HepG2 (cell line): Measurements from ENCODE around the gene GSAP. TPM values are rescaled to one million over a fixed set of nuclear protein-coding genes. Genes with fewer than 3 reads are reported as not detected.
A peak's percentile ranks its signal among the peaks of the same experiment; 100 is the strongest.

Experiments
- DNMT3B ChIP-seq: conservative IDR thresholded peaks from 2 replicates; pipeline ENCODE4 v1.6.1; 2016; ENCODE audit warnings: missing biosample characterization, control low read depth
- ELF3 ChIP-seq: IDR thresholded peaks from 2 replicates; pipeline ENCODE4 v1.6.1; 2016; ENCODE audit warnings: missing genetic modification reagents, missing compliant biosample characterization
- ETV5 ChIP-seq: IDR thresholded peaks from 2 replicates; pipeline ENCODE4 v1.6.1; 2018; ENCODE audit warnings: missing biosample characterization, missing genetic modification reagents, inconsistent platforms, borderline replicate concordance
- IRF1 ChIP-seq: sonication (generic); formaldehyde crosslinking; IDR thresholded peaks from 2 replicates; pipeline ENCODE4 v1.4.0; 2020; ENCODE audit warnings: low read depth, mild to moderate bottlenecking, missing genetic modification reagents
- ISL2 ChIP-seq: sonication (generic); formaldehyde crosslinking; IDR thresholded peaks from 2 replicates; pipeline ENCODE4 v1.5.0; 2020; ENCODE audit warnings: missing genetic modification reagents
- MAFF ChIP-seq: IDR thresholded peaks from 2 replicates; pipeline ENCODE4 v1.6.1; 2011; ENCODE audit warnings: low read depth, low read length, improper control_type of control experiment
- MAFK ChIP-seq, 2 experiments: IDR thresholded peaks in 1 of 2; conservative IDR thresholded peaks in 1 of 2; 2 replicates each; pipeline ENCODE4 v1.6.1; 2011; ENCODE audit warnings: improper control_type of control experiment in 2 of 2, low read length in 2 of 2
- MXI1 ChIP-seq: IDR thresholded peaks from 3 replicates; pipeline ENCODE4 v1.6.1; 2012; ENCODE audit warnings: low read depth, low read length, inconsistent platforms, borderline replicate concordance
- NFIB ChIP-seq: sonication (generic); formaldehyde crosslinking; IDR thresholded peaks from 2 replicates; pipeline ENCODE4 v1.9.0; 2021; ENCODE audit warnings: missing genetic modification reagents, mild to moderate bottlenecking, borderline replicate concordance
- PPARG ChIP-seq: conservative IDR thresholded peaks from 2 replicates; pipeline ENCODE4 v1.6.1; 2016; ENCODE audit warnings: missing biosample characterization, missing genetic modification reagents
- PRPF4 ChIP-seq: fragments of 200-400 bp; formaldehyde crosslinking; IDR thresholded peaks from 2 replicates; pipeline ENCODE4 v1.6.1; 2016; ENCODE audit warnings: low read length, low read depth; ENCODE audit not compliant: poor library complexity, severe bottlenecking
- SIN3A ChIP-seq: IDR thresholded peaks from 2 replicates; pipeline ENCODE4 v1.6.1; 2011; ENCODE audit warnings: low read depth, mild to moderate bottlenecking, control low read depth, low read length, borderline replicate concordance
- SNAPC2 ChIP-seq: sonication (generic); formaldehyde crosslinking; IDR thresholded peaks from 2 replicates; pipeline ENCODE4 v1.8.1; 2022; ENCODE audit warnings: mild to moderate bottlenecking, missing genetic modification reagents
- TERF1 ChIP-seq: sonication (generic); formaldehyde crosslinking; IDR thresholded peaks from 2 replicates; pipeline ENCODE4 v1.8.0; 2022; ENCODE audit warnings: mild to moderate bottlenecking, missing genetic modification reagents, moderate library complexity
- ZFP36L2 ChIP-seq: sonication (generic); formaldehyde crosslinking; IDR thresholded peaks from 2 replicates; pipeline ENCODE4 v1.4.0; 2020; ENCODE audit warnings: missing genetic modification reagents
- ZNF18 ChIP-seq: sonication (generic); formaldehyde crosslinking; IDR thresholded peaks from 2 replicates; pipeline ENCODE4 v1.8.0; 2022; ENCODE audit warnings: mild to moderate bottlenecking, missing genetic modification reagents; ENCODE audit not compliant: insufficient replicate concordance
- ZNF225 ChIP-seq: sonication (generic); formaldehyde crosslinking; IDR thresholded peaks from 2 replicates; pipeline ENCODE4 v1.4.0; 2020; ENCODE audit warnings: mild to moderate bottlenecking, missing genetic modification reagents
- ZNF232 ChIP-seq: sonication (generic); formaldehyde crosslinking; IDR thresholded peaks from 2 replicates; pipeline ENCODE4 v1.4.0; 2020; ENCODE audit warnings: missing genetic modification reagents, borderline replicate concordance
- ZNF256 ChIP-seq: sonication (generic); formaldehyde crosslinking; conservative IDR thresholded peaks from 2 replicates; pipeline ENCODE4 v1.4.0; 2020; ENCODE audit warnings: missing genetic modification reagents
- ZNF441 ChIP-seq: sonication (generic); formaldehyde crosslinking; IDR thresholded peaks from 2 replicates; pipeline ENCODE4 v1.7.0; 2021; ENCODE audit warnings: missing genetic modification reagents, borderline replicate concordance
- ZNF615 ChIP-seq: sonication (generic); formaldehyde crosslinking; IDR thresholded peaks from 2 replicates; pipeline ENCODE4 v1.5.0; 2020; ENCODE audit warnings: mild to moderate bottlenecking, missing genetic modification reagents, borderline replicate concordance
- ZNF616 ChIP-seq: sonication (generic); formaldehyde crosslinking; IDR thresholded peaks from 2 replicates; pipeline ENCODE4 v1.5.0; 2020; ENCODE audit warnings: low read depth, mild to moderate bottlenecking, missing genetic modification reagents
- ZSCAN29 ChIP-seq: sonication (generic); formaldehyde crosslinking; conservative IDR thresholded peaks from 2 replicates; pipeline ENCODE4 v1.4.0; 2020; ENCODE audit warnings: mild to moderate bottlenecking, missing genetic modification reagents
- polyA plus RNA-seq, 8 experiments: library from polyadenylated mRNA; depleted of rRNA in 3 of 8; stranded (reverse) in 7 of 8; unstranded in 1 of 8; fragments of >200 nt; fragmentation: Illumina TruSeq in 4 of 8; extraction: Trizol in 4 of 8; gene quantifications; 2 replicates each; pipeline versions ENCODE4 v1.2.1 to v1.2.3, GENCODE V29; 2011 to 2016; ENCODE audit warnings: low read depth in 4 of 8, missing spikeins in 1 of 8, mixed read lengths in 1 of 8; ENCODE audit not compliant: insufficient read depth in 1 of 8
- total RNA-seq, 5 experiments: library from RNA; depleted of rRNA; stranded (reverse); fragments of >200 nt; fragmentation: Illumina TruSeq; extraction: Trizol; gene quantifications; 2 replicates each; pipeline ENCODE4 v1.2.3, GENCODE V29; 2016; ENCODE audit warnings: low read depth in 1 of 5

Gene GSAP
- total and polyA plus RNA-seq, 2 of the 13 experiments (the other 11 are each of a cell fraction or from before 2014, with no cell fraction given) = 34.6 to 40.6 TPM

GRCh38 chr7:77416621-77417371, 647 bp upstream of the GSAP start (continued):
- no peak for TF ChIP-seq MXI1
- no peak for TF ChIP-seq ZNF232 (CRISPR knock-in tag)
- no peak for TF ChIP-seq MAFK (conservative IDR thresholded peaks at IDR 0.05 in 1 of 2, IDR thresholded peaks at IDR 0.05 in 1 of 2; ENCODE audit: low read length in 2 of 2)
- no peak for TF ChIP-seq ZNF616 (CRISPR knock-in tag)
- TF ChIP-seq MAFF = no peak
- TF ChIP-seq ZNF256 (CRISPR knock-in tag) = no peak
- no peak for TF ChIP-seq SNAPC2
- no peak for TF ChIP-seq PPARG (CRISPR knock-in tag)
- TF ChIP-seq ETV5 (CRISPR knock-in tag) = no peak
- TF ChIP-seq ZNF615 (CRISPR knock-in tag) = no peak
- no peak for TF ChIP-seq ZFP36L2 (CRISPR knock-in tag)
- no peak for TF ChIP-seq ZNF441 (CRISPR knock-in tag)
- TF ChIP-seq ELF3 (CRISPR knock-in tag) = 0 out of 2 replicates have a peak, but pooled peaks have one; percentile 3
- TF ChIP-seq TERF1 (CRISPR knock-in tag) = no peak
- TF ChIP-seq NFIB (CRISPR knock-in tag) = no peak
- TF ChIP-seq IRF1 = no peak
- TF ChIP-seq ZNF18 (CRISPR knock-in tag) = no peak
- no peak for TF ChIP-seq ZNF225 (CRISPR knock-in tag)
- no peak for TF ChIP-seq ZSCAN29 (CRISPR knock-in tag)
- TF ChIP-seq SIN3A = no peak
- no peak for TF ChIP-seq PRPF4
- TF ChIP-seq DNMT3B = no peak; the same call in 1 of the 2 replicates
- no peak for TF ChIP-seq ISL2
